Skeletal muscle satellite cell (primary cell): ENCODE results near the gene DNMT3B.

Source experiments
- H3K27me3 ChIP-seq: 2 replicates; pipeline ENCODE4 v1.7.0; 2013; ENCODE audit warnings: low read length; ENCODE audit not compliant: control insufficient read depth, insufficient read depth
- H3K36me3 ChIP-seq: 2 replicates; pipeline ENCODE4 v1.7.0; 2013; ENCODE audit warnings: mild to moderate bottlenecking, control low read depth, low read length; ENCODE audit not compliant: insufficient read depth
- H3K4me1 ChIP-seq: 2 replicates; pipeline ENCODE4 v1.7.0; 2013; ENCODE audit warnings: low read length; ENCODE audit not compliant: control insufficient read depth, insufficient read depth
- H3K4me2 ChIP-seq: 2 replicates; pipeline ENCODE4 v1.7.0; 2013; ENCODE audit warnings: mild to moderate bottlenecking, low read length
- H3K4me3 ChIP-seq: 2 replicates; pipeline ENCODE4 v1.7.0; 2013; ENCODE audit warnings: low read length
- H3K9ac ChIP-seq: 2 replicates; pipeline ENCODE4 v1.7.0; 2013; ENCODE audit warnings: mild to moderate bottlenecking, low read depth, low read length, moderate library complexity
- H3K9me3 ChIP-seq: replicated peaks from 2 replicates; pipeline ENCODE4 v1.7.0; 2013; ENCODE audit warnings: mild to moderate bottlenecking, control low read depth, low read length

Gene DNMT3B

GRCh38 chr20:32798046-32798981 is 36.1 kb downstream of the DNMT3B start:
- Histone ChIP-seq H3K4me1 (no peaks in the 10 kb centered on the region), H3K4me2 (no peak overlapping the region), H3K9ac (no peak overlapping the region), H3K9me3 (no peaks in the 10 kb centered on the region), H3K27me3 (no peaks in the 10 kb centered on the region), H3K36me3 (peaks cover 4% of the 10 kb centered on the region), H3K4me3 (no peak overlapping the region)

- H3K9ac ChIP-seq: no peak overlapping the region
- no peak overlapping the region for H3K4me3 ChIP-seq
- H3K27me3 ChIP-seq: no peaks in the 10 kb centered on the region
- H3K4me2 ChIP-seq: no peak overlapping the region
- no peaks in the 10 kb centered on the region for H3K9me3 ChIP-seq
- H3K4me1 ChIP-seq: no peaks in the 10 kb centered on the region
- peaks cover 4% of the 10 kb centered on the region for H3K36me3 ChIP-seq
Observed at GRCh38 chr20:32803092-32803491, 40.9 kb downstream of the DNMT3B start.

GRCh38 chr20:32804022-32804715 is 42.0 kb downstream of the DNMT3B start:
- no peak overlapping the region for H3K4me3 ChIP-seq
- H3K4me1 ChIP-seq: no peaks in the 10 kb centered on the region
- no peak overlapping the region for H3K4me2 ChIP-seq
- H3K9ac ChIP-seq: no peak overlapping the region
- H3K27me3 ChIP-seq: no peaks in the 10 kb centered on the region
- H3K9me3 ChIP-seq: no peaks in the 10 kb centered on the region
- peaks cover 4% of the 10 kb centered on the region for H3K36me3 ChIP-seq

GRCh38 chr20:32804817-32805216 is 42.6 kb downstream of the DNMT3B start:
- Histone ChIP-seq H3K36me3 (peaks cover 4% of the 10 kb centered on the region), H3K4me3 (no peak overlapping the region), H3K4me1 (no peaks in the 10 kb centered on the region), H3K9me3 (no peaks in the 10 kb centered on the region), H3K4me2 (no peak overlapping the region), H3K9ac (no peak overlapping the region), H3K27me3 (no peaks in the 10 kb centered on the region)

- no peak overlapping the region for H3K4me2 ChIP-seq
- no peaks in the 10 kb centered on the region for H3K9me3 ChIP-seq
- no peak overlapping the region for H3K9ac ChIP-seq
- H3K4me1 ChIP-seq: no peaks in the 10 kb centered on the region
- no peaks in the 10 kb centered on the region for H3K27me3 ChIP-seq
- H3K36me3 ChIP-seq: peaks cover 4% of the 10 kb centered on the region
- no peak overlapping the region for H3K4me3 ChIP-seq
Observed at GRCh38 chr20:32805721-32806120, 43.5 kb downstream of the DNMT3B start.

GRCh38 chr20:32806356-32806755 is 44.2 kb downstream of the DNMT3B start:
- Histone ChIP-seq H3K9me3 (no peaks in the 10 kb centered on the region), H3K4me2 (no peak overlapping the region), H3K4me3 (no peak overlapping the region), H3K4me1 (no peaks in the 10 kb centered on the region), H3K27me3 (no peaks in the 10 kb centered on the region), H3K9ac (no peak overlapping the region), H3K36me3 (peaks cover 2% of the 10 kb centered on the region)

- Histone ChIP-seq H3K27me3 (no peaks in the 10 kb centered on the region), H3K4me2 (no peak overlapping the region), H3K9ac (no peak overlapping the region), H3K4me3 (no peak overlapping the region), H3K36me3 (no peaks in the 10 kb centered on the region), H3K9me3 (no peaks in the 10 kb centered on the region), H3K4me1 (no peaks in the 10 kb centered on the region)
Observed at GRCh38 chr20:32807706-32808105, 45.5 kb downstream of the DNMT3B start.

GRCh38 chr20:32808438-32808837 is 46.3 kb downstream of the DNMT3B start:
- H3K27me3 ChIP-seq: no peaks in the 10 kb centered on the region
- H3K36me3 ChIP-seq: no peaks in the 10 kb centered on the region
- no peaks in the 10 kb centered on the region for H3K4me1 ChIP-seq
- no peak overlapping the region for H3K4me3 ChIP-seq
- no peak overlapping the region for H3K9ac ChIP-seq
- no peaks in the 10 kb centered on the region for H3K9me3 ChIP-seq
- no peak overlapping the region for H3K4me2 ChIP-seq

- Histone ChIP-seq H3K4me1 (no peaks in the 10 kb centered on the region), H3K27me3 (no peaks in the 10 kb centered on the region), H3K4me2 (no peak overlapping the region), H3K9ac (no peak overlapping the region), H3K4me3 (no peak overlapping the region), H3K9me3 (no peaks in the 10 kb centered on the region), H3K36me3 (no peaks in the 10 kb centered on the region)
Observed at GRCh38 chr20:32809907-32810306, 47.7 kb downstream of the DNMT3B start.

- no peaks in the 10 kb centered on the region for H3K9me3 ChIP-seq
- H3K36me3 ChIP-seq: no peaks in the 10 kb centered on the region
- no peaks in the 10 kb centered on the region for H3K27me3 ChIP-seq
- H3K9ac ChIP-seq: no peak overlapping the region
- H3K4me1 ChIP-seq: no peaks in the 10 kb centered on the region
- H3K4me3 ChIP-seq: no peak overlapping the region
- H3K4me2 ChIP-seq: no peak overlapping the region
Observed at GRCh38 chr20:32810941-32811340, 48.8 kb downstream of the DNMT3B start.

GRCh38 chr20:32811886-32812285 is 49.7 kb downstream of the DNMT3B start:
- no peaks in the 10 kb centered on the region for H3K36me3 ChIP-seq
- H3K4me3 ChIP-seq: no peak overlapping the region
- no peaks in the 10 kb centered on the region for H3K4me1 ChIP-seq
- H3K4me2 ChIP-seq: no peak overlapping the region
- H3K9ac ChIP-seq: no peak overlapping the region
- no peaks in the 10 kb centered on the region for H3K27me3 ChIP-seq
- H3K9me3 ChIP-seq: no peaks in the 10 kb centered on the region
